Right lung (tissue), 5 donors: ENCODE results near the gene PFKFB4. TPM values are rescaled to one million over a fixed set of nuclear protein-coding genes. Genes with fewer than 3 reads are reported as not detected.
"Not testable (repeated sequence)": the region's sequence is repeated elsewhere in the genome, so short reads cannot be mapped to it uniquely, and the experiment has no call there.

ENCODE experiments used
- DNase-seq, 2 donors: peaks; one replicate each; pipeline ENCODE4 v3.0.0-alpha.2; 2013
- polyA plus RNA-seq, 5 donors: library from polyadenylated mRNA; unstranded; fragments of 120-200 nt; gene quantifications; one replicate each; pipeline versions ENCODE4 v1.2.1 to v1.2.3, GENCODE V29; 2013; ENCODE audit warnings: inconsistent platforms in 1 of 5, low replicate concordance in 1 of 5; ENCODE audit not compliant: insufficient read length in 5 of 5, insufficient read depth in 1 of 5

Gene PFKFB4
- polyA plus RNA-seq, 5 donors: 5.5 to 10.9 (median 7.5) TPM

DNA sequence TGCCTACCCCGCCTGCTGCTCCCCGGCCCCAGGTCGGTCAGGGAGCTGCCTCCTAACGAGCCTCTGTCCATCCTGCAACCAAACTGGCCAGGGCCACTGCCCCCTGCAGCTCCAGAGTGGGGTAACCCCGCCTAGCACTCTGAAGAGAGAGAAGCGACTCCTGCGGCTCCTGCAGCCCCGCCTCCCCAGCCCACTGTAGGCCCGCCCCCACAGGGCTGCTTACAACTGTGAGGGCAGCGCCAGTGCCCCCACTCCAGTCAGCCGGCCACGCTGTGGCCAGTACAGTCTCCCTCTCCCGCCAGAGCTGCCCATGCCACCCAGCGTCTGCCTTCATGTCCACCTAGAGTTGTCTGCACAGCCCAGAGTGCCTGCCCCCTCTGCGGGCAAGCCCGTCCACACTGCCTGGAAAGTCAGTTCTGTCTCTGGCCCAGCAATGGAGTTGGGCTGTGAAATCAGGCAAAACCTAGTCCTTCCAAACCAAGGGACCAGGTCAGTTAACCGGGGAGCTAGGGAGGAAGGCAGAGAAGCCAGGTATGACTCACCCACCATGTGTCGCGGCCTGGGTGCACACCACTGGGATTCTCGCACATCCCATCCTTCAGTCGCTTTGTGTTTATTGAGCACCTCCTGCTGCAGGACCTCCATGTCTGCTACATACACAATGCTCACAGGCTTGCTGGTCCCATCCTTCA is 4.6 kb upstream of the PFKFB4 start:
- no peak for DNase-seq

DNA sequence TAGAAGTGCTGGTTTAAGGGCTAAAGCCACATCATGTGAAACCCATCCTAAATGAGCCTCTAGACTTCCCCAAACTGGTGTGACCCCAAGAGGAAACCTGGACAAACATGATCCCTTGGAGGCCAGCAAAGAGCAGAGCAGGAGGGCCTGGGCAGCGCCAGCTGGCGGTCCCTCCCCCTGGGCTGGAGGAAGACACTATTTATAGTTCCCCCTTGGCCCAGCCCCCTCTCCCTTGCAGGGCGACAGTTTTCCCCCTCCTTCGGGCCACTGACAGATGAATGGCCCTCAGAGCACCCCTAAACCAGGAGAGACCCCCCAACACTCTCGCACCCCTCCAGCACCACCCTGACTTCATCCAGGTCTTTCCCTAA is 4.0 kb upstream of the PFKFB4 start:
- DNase-seq: no peak

DNA sequence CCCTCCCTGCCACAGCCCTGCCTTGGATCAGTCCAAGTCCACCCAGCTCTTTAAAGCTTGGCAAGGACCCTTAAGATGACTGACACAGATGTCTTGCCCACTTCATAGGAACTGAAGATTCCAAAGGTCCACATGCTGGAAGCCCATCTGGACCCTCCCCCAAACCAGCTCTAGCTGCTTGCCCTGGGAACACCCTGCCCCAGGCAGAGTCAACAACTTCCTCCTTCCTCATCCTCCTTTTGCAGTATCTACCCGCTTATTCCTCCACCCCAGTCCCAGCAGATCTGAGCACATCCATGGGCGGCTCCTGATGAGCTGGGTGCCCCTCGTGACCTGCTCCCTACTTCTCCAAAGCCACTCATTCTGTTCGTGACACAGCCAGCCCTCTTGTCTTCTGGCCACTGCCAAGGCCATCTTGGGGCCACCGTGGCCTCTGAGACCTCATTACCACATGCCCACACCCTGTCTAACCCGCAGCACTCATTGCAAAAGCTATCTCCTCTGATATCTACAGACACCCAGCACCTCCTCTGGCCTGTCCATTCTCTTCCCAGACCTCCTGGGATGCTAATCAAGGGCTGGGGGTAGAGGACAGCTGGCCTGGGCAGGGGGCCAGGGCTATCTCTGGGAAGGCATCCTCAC is 2.0 kb upstream of the PFKFB4 start:
- DNase-seq: no peak

DNA sequence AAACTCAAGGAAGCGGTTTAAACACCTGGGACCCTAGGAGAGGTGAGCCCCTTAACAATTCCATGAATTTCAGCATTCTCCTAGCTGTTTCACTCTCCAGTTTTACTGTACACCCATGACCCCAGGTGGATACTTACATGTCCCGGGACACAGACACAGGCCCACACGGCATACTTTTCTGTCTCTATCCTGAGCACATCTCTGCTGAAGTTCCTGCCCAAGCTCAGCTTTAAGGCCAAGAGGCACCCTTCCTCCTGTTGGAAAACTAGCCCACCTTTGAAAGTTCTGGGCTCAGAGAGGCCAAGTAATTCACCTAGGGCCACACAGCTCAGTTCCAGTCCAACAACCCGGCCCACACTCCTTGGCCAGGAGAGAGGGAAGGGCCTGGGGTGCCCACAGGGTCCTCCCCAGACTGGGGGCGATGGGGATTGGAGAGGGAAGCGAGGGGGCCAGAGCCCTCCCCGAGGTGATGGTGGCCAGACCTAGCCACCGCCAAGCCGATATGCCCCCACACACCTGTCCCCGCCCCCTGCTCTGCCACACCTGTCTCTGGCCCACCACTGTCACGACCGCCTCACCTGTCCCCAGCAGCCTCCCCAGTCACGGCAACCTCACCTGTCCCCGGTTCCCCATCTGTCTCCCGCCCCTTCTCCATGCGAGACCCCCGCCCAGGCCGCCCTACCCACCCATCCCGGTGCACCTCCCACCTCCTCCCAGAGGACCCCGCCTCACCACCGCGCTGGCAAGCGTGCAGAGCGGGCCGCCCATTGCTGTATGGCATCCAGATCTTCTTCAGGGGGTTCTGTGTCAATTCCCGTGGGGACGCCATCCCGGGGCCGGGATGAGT is 431 bp downstream of the PFKFB4 start:
- DNase-seq: no peak

DNA sequence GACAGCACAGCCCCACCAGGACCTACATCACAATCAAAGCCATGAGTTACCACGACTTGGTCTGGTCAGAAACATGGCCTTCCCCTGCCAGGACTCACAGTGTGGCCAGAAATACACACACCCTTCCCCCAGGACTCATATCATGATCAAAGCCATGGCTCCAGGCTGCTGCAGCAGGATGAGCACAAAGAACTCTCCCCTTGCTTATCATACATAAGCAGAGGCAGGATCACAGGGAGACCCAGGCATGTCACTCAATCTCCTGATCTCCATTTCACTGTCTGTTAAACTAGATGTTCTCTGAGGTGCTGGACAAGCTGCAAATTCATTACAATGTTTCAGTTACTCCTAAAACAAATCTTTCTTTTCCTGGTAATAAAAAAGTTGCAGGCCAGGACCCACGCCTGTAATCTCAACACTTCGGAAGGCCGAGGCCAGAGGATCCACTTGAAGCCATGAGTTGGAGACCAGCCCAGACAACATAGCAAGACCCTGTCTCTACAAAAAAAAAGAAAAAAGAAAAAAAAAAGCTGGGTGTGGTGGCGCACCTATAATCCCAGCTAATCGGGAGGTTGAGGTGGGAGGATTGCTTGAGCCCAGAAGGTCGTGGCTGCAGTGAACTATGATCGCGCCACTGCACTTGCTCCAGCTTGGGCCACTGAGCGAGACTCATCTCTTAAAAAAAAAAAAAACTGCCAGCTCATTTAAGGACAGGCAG is 1.2 kb downstream of the PFKFB4 start:
- no peak for DNase-seq

DNA sequence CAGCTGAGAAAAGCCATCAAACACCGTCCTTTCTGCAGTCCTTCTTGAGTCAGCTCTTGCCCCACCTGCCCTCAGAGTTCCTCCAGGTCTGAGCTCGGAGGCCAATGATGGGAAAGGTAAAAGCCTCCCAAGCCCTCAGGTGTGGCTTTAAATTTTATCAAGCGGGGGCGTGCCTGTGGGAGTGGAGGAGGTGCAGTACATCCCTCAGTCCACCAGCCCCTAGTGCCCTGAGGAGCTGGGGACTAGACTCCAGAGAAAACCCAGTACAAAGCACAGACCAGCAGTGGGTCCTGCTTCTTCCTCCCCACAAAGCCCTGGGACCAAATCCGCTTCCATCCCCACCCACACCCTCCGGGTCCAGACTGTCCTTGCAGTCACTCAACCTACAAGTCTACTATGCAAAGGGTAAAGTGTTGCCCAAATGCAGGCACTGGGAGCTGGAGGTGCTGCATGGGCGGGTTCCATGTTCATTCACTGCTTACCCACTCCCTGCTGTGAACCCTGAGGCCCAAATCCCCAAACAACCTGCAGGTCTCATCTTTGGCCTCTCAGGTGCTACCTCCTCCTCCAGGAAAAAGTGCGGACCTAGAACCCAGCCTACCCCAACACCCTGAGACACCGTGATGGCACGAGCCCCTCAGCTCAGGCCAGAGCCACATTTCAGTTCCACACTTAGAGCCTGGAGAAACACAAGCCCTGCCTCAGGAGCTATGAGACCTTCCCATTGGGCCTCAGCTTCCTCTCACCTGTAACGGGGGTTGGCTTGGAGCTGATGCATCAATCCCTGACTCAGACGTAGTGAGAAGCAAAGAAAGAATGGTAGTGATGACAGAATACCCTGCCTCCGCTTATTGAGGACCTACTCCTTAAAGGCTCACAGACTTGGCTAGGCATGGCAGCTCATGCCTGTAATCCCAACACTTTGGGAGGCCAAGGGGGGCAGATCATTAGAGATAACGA is 2.4 kb downstream of the PFKFB4 start:
- no peak for DNase-seq

DNA sequence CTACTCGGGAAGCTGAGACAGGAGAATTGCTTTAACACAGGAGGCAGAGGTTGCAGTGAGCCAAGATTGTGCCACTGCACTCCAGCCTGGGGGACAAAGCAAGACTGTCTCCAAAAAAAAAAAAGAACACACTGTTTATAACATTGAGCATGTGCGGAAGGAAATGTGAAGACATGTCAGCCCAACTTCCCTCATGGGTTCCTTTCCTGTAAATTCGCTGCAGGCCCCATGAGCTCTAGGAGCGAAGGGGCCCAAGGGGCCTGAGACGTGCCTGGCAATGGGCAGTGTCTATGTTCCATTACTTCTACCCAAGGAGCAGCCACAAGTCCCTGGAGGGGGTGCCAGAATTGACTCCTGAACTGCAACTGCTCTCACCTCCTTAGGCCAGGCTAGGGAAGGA is 3.2 kb downstream of the PFKFB4 start:
- DNase-seq: no peak

DNA sequence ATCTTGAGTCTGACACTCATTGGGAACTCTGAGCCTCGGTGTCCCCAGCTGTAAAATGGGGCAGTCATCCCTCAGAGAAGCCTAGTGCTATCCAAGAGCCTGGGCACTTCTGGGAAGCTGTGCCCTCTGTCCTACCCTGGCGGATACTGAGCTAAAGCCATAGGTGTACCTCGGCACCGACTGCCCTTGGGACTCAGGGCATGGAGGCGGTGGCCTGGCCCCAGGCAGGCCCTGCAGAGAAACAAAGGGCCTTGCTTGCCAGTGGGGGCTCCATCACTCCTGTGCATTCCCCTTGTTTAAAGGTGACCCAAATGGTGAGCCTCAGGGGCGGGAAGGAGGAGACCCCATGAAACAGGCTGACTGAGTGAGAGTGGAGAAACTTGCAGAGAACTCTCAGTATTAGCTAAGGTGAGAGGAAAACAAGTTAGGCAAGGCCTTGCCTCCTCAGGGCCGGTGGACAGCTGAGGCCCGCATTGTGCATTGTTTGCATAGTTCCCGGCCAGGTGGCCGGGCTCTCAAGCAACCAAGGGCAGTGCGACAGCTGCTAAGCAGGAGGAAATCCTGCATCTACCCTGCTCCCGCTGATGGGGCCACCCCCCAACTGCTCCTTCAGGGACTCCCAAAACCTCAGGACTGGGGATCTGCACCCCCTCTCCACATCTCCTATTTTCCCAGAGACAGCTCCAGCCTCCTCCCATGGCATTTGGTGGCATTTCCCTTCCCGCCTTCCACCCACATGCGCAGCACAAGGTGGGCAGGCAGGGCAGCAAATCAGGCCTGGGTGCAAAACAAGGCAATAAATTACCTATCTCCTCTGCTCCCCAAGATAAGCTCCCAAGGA is 4.3 kb downstream of the PFKFB4 start:
- DNase-seq: no peak

DNA sequence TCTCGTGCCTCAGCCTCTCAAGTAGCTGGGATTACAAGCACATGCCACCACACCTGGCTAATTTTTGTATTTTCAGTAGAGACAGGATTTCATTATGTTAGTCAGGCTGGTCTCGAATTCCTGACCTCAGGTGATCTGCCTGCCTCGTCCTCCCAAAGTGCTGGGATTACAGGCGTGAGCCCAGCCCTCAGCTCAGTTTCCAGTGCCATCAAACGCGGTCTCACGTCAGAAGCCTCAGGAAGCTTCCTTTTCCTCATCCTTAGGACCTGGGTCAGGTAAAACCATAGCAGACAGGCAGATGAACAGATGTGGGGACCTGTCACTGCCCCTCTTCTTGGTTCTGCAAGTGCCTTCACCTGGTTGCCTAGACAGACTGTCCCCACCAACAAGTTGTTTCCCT is 5.0 kb downstream of the PFKFB4 start:
- not testable (repeated sequence) for DNase-seq

DNA sequence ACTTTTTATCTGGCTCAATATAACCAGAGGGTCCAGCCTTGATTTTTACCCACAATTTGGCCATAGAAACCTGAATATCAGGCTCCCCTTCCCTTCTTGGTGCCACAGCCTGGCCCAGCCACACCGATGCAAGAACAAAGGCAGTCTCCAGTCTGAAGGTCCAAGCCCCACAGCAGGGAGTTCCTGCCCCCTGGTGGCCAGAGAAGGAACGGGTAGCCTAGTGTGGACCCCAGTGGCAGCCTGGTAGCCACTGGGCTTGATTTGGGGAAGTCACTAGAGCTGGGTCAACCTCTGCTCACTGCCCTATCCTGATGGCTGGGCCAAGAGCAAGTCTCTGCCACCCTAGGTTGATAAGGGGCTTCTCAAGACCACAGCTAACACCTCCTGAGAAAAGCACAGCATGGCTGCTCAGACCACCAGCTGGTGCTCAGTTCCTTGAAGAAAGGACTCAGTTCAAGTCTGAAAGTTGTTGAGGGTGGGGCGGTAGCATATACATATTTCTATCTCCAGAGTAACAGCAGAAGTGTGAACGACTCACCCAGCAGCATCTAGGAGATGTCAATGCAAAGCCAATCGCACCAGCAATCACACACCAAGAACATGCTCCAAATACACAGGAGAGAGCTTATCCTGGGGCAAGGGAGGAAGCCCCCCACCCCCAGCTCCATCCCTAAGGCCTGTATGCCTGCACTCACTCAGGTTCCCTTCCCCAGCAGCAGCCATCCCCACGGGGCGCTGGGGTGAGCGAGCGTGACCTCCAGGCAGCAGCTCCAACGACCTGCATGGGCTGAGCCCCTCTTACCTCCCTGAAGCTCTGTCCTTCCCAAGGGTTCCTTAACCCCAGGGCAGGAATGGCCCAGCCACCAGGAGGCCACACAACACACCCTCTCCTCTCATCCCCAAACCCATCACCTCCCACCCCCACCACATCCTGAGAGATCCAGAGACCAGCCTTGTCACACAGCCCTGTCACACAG is 7.6 kb downstream of the PFKFB4 start:
- peak; percentile 42 to 68 for DNase-seq

DNA sequence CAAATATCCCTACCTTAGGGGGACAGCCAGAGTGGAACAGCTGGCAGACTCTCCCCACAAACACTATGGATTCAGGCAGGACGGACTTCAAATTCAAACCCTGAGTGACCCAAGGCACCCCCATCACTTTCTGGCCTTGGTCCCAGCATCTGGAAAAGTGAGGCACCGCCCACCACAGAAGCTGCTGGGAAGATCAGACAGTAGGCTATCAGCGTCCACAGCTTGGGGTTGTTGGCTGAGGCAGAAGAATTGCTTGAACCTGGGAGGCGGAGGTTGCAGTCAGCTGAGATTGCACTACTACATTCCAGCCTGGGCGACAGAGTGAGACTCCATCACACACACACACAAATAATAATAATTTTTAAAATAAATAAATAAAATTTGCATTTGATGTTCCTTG is 8.5 kb downstream of the PFKFB4 start:
- no peak for DNase-seq

DNA sequence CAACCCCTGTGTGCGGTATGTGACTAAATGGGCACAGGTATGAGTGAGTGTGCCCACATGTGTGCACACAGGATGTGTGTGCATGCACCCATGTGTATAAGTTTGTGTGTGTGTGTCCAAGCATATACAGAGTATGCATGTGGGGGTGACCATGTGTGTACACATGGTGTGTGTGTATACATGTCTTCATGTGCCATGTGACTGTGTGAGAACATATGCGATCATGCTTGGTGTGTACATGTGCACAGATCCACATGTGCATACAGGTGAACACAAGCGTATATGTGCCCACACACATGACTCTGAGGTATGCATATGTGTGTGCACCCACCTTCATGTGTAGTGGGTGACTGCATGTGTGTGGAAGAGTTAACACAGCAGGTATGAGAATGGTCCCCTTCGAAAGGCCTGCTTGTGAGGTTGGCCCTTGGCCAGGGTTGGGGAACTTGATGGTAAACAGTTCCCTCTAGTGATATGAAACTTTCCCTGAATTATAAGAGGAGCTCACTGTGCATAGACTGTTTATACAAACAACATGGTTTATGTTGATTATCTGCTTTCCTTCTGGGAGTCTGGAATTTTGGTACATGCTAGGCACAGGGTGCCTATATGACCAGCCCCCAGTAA is 10.3 kb downstream of the PFKFB4 start:
- DNase-seq: no peak

DNA sequence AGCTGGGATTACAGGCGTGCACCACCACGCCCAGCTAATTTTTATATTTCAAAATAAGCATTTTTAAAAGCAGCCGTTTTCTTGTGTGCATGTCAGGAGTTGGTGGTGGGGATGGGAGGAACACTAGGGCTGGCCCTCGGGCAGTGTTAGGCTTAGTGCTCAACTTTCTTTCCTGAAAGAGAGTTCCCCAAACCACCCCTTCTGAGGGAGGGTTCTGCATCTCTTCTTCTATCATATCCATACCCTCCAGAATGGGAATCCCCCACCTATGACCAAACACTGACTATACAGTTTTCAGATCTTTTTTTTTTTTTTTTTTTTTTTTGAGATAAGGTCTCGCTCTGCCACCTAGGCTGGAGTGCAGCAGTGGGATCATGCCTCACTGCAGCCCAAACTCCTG is 12.5 kb downstream of the PFKFB4 start:
- no peak for DNase-seq

DNA sequence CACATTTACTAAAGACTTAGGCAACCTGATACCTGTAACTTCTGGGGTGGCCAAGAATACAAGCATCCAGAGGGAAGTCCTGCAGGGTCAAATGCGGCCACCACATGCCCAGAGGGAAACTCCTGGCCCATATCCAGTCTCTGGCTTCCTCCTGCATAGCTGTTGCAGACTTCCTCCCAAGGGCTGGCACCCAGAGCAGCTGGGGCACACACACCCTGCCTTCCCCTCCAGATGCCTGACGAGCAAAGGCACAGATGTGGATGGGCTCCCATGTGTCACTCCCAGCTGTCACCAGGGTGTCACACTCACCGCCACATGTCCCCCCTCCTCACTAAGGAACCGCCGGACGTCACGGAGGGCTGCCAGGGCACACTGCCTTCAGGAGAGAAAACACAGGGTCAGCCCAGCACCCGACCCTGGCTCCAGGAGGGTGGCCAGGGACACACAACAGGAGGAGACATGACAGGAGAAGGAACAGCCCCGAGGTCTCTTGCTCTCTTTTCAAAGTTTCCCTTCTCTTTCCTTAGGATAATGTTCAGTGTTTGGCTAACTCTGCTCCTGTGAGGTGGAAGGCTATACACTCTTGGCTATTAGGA is 13.2 kb downstream of the PFKFB4 start:
- DNase-seq: no peak

DNA sequence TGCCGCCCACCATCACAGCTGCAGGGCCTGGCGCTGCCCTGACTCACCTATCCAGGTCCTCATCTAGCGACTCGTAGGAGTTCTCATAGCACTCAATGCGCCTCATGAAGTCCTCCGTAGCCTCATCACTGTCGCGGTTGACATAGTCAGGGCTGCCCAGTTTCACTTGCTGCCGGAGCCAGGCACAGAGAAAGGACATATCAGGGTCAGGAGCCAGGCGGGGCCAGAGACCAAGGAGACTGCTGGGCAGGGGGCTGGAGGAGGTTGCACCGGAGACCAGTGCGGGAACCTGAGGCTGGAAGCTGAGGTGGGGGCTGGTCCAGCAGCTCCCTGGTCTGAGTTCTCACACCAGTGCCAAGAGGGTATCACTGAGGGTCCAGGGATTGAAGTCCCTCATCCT is 18.2 kb downstream of the PFKFB4 start:
- DNase-seq: no peak

DNA sequence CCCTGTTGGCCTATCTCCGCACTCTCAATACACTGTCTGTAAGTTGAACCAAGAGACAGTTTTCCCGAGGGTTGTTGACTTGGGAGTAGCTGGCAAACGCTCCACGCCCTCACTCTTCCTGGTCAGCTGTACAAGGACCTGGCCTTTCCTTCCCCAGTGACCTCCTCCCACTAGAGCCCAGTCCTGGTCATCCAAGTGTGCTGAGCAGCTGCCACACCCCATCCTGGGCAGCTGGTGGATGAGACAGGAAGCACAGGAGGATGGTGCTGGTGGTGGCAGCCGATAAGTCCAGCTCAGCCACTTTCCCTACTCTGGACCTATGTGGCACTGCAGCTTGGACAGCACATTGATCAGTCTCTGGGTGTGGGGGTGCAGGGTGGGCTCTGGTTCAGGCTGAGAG is 19.8 kb downstream of the PFKFB4 start:
- DNase-seq: no peak

DNA sequence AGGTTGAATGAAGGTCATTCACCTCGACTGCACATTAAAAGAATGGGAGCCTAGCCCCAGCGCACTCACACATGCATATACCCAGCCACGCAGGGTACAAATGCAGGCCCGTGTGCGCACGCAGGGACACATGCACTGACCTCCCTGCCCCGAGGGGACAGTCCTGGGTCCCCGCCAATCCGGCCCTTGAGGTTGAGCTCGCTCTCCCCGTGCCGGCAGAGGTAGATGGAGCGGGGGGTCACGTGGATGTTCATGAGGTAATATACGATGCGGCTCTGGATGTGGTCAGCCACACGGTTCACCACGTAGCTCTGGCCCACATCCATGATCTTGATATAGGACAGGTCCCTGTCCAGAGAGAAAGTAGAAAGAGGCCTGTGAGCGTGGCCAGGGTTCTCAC is 20.5 kb downstream of the PFKFB4 start:
- DNase-seq: no peak

DNA sequence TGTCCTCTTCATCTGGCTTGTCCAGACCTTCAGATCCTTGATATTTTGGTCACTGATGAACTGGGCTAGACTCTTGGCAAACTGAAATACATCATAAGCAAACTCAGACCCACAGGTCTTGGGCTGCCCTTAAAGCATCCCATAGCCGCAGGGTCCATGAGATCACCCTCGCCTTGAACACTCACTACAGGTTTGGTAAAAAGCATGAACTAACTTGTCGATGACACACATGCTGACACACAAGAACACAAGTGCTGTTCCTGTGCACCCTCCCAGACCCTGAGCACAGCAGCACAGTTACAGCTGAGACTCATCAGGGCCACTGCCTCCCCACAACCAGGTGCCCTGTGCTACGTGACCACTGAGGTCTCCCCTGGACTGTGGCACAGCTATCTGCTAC is 21.0 kb downstream of the PFKFB4 start:
- DNase-seq: no peak
